GM19395 (cell line): ENCODE measurements around the gene LYZL4.

Source experiments
- ATAC-seq: cut with Tn5 transposase; IDR thresholded peaks from one replicate; pipeline ENCODE4 v1.9.1; 2021; ENCODE audit warnings: mild to moderate bottlenecking, moderate library complexity; ENCODE audit not compliant: unreplicated experiment

The LYZL4 gene, protein sequence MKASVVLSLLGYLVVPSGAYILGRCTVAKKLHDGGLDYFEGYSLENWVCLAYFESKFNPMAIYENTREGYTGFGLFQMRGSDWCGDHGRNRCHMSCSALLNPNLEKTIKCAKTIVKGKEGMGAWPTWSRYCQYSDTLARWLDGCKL

DNA sequence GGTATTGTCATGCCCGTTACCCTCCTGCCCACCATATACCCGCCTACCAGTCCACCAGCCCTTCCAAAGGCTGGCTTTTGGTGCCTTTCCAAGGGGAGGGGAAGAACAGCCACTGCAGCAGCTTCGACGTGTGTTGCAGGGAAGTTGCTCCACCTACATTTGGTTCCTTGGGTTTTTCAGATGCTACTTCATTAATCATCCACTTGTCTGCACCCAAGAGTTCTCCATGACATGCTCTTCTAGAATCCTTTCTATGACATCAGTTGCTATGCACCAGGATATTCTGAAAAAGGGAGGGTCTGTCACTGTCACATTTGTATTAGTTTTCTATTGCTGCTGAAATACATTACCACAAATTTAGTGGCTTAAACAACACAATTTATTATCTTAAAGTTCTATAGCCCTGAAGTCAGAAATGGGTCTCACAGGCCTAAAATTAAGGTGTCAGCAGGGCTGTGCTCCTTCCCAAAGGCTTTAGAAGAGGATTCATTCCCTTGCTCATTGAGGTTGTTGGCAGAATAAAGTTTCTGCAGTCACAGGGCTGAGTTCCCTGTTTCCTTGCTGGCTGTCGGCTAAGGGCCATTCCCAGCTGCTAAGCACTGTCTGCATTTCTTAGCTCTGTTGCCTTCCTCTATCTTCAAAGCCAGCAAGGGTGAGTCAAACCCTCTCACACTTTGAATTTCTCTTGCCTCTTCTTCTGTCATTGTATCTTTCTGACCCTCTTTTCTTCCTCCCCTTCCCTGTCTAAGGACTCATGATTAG lies at the start of gene LYZL4:
Gene LYZL4, minus strand, starts transcription at position 241 of the 762 bp plus-strand sequence. CDS start 3,359 bp downstream, outside the sequence.
- ATAC-seq: no peak

DNA sequence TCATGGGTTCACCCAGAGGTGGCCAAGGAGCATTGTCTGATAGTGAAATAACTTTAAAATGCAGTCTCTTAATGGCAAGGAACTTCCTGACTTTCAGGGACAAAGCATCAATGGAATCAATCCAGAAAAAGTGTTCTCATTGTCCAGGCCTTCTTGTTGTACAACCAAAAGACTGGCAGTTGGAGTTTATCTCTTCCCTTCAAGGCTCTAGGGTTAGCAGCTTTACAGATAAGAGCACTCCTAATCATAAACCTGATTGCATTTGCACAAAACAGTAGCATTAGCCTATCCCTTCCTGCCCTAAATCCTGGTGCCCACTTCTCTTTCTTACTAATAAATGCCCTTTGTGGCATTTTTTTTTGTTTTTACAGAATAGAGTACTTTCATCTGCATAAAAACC lies 48.7 kb upstream of the LYZL4 start:
- ATAC-seq: no peak

DNA sequence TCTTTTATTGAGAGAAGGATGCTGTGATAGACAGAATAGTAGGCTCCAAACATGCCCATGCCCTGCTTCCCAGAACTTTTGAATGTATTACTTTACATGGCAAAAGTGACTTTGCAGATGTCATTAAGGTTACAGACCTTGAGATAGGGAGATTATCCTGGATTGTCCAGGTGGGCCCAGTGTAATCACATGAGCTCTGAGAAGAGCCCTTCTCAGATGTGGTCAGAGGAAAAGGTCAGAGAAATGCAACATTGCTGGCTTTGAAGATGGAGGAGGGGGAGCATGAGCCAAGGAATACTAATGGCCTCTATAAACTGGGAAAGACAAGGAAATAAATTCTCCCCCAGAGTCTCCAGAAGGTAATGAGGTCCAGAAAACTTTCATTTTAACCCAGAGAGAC lies 45.8 kb upstream of the LYZL4 start:
- ATAC-seq: no peak

DNA sequence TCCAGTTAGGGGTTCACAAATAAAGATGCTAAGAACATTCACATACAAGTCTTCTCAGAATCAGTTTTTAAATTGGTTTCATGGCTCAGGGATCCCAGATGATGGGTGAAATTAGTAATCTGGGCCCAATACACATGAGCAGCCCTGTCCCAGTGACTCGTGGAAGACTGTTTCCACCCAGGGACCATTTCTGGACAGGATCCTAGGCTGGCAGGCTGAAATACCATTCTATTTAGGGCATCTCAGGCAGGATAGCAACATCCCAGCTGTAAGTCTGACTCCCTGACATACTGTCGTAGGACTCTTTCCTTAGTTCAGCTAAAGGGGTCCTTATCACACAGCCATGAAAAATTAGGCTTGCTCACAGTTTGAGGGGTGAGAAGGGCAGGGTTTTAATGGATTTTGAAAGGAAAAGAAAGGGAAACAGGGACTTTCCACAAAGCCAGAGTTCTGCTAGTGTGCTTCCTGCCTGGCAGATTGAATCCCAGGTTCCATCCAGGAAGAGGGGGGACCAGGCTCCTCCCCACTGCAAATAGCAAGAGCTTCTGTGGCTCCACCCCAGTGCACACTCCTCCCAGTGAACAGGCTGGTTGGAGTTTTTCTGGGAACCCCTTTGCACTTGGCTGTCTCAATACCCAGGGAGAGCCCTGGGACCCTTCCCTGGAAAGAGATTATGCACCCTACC lies 41.3 kb upstream of the LYZL4 start:
- no peak for ATAC-seq

DNA sequence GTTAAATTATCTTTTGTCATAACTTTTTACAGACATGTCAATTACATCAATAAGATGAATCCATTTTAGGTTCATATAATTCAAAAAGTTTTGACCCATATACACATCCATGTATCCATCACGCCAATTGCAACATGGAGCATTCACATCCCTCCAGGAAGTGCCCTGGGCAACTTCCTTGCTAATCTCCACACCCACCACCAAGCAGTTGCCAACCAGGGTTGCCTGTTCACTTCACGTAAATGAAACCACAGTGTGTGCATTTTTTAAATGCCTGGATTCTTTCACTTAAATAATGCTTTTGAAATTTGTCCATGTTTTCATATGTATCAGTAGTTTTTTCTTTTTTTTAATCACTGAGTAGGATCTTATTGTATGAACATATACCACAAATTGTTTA lies 40.7 kb upstream of the LYZL4 start:
- no peak for ATAC-seq

DNA sequence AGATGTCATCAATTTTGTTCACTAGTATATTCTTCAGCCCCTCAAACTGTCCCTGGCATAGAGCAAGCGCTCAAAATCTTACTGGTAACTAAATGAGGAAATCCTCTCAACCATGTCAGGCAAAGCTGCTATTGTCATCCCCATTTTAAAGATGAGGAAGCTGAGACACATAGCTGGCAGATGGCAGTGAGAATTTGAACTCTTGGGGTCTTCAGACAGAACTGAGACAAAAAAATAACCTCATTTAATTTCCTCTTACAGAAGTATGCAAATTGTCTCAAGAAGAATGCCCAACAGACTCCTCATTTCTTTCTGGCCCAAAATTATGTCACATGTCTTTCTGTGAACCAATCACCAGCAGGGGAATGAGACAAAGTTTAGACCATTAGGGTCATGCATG lies 40.2 kb upstream of the LYZL4 start:
- no peak for ATAC-seq

DNA sequence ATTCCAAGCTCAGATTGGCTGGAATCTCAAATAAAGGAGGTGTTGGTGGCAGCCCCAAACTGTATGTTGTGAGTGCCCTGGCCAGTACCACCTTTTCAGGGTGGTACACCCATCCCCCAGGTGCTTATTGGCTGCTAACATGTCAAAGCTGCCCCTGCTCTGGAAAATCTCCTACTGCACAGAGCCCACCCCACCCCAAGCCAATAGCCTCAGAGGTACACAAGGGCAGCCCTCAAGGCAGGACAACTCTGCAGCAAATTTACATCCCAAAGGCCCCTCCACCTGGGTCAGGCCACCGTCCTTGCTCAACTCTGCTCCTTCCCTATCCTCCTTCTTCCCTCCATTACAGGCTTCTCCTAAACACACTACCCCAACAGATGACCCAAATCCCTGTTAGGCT lies 37.1 kb upstream of the LYZL4 start:
- no peak for ATAC-seq

DNA sequence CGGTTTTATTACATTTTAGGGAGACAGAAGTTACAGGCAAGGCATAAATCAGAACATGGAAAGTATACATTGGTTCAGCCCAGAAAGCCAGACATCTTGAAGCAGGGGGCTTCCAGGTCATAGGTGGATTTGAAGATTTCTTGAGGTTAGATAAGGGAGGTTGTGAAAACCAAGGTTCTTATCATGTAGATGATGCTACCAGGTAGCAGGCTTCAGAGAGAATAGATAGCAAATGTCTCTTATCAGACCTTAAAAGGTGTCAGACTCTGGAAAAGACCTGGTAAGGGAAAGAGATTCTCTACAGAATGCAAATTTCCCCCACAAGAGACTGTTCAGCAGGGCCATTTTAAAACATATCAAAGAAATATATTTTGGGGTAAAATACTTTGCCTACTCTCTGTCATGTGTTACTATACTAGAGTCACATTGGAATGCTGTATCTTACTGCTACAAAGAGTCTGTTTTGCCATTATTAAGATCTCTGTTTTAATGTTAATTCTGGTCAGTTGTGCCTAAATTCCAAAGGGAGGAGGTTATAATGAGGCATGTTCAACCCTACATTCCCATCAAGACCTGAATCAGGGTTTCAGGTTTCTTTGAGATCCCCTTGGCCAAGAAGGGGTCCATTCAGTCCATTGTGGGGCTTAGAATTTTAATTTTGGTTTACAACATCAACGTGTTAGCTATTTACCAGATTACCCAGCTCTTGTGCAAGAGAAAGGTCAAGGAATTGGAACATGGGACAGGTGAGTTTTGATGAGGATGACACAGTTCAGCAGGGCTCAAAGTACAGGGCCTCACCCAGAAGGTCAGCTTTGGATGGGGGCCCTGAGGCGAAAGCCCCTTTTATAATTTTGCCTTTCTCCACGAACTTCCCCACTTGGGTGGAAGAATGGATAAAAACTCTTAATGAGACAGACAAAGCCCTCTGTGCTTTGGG lies 36.0 kb upstream of the LYZL4 start:
- ATAC-seq: no peak

DNA sequence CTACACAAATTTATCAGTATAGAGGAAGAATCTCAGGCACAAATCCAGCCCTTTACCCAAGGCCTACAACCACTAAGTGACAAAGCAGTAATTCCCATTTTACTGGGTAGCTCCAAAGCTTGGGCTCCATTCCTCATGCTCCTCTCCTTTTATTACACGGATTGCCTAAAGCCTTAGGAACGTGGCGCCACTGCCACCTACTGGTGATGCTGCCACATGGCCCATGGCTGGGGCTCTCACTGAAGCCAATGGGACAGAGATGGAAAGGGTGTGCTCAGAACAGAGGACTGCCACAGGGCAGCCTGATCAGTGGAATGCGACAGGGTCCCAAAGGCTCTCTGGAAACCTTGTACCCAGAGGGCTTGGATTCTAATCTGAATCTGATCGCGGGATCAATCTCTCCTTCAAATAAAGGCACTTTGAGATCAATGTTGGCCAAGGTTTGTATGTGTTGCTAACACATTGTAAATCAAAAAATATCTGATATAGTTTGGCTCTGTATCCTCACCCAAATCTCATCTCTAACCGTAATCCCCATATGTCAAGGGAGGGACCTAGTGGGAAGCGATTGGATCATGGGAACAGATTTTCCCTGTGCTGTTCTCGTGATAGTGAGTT lies 33.5 kb upstream of the LYZL4 start:
- ATAC-seq: peak; percentile 80

DNA sequence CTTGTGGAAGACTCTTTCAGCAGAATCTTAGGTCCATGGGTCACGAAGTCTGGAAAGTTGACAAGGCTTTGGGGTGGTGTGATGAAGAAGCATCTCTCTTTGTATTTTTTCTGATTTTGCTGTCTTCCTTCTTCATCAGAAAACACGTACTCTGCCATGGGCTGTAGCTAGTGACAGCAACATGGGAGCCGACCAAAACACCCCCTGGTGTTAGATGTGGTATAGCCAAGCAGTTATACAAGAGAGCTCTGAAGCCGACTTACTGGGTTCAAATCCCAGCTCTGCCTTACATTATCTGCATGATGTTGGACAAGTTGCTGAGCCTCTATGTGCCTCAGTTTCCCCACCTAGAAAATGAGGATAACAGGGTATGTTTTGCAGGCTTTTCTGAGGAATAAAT lies 32.9 kb upstream of the LYZL4 start:
- no peak for ATAC-seq

DNA sequence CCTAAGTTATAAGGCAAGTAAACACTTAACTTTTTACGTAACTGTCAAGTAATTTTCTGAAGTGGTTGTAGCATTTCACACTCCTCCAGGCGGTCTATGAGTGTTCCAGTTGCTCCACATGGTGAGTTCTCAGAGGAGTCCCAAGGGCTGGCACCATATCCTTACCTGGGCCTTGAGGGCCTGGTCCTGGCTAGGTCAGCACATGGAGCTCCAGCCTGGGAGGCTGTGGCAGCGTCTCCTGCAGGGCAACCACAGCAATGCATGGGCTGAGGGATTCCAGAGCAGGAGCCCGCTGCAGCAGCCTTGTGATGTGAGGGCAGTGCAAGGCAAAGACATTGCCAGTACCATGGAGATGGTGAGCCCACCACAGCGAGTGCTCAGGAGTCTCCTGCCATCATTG lies 32.2 kb upstream of the LYZL4 start:
- no peak for ATAC-seq

DNA sequence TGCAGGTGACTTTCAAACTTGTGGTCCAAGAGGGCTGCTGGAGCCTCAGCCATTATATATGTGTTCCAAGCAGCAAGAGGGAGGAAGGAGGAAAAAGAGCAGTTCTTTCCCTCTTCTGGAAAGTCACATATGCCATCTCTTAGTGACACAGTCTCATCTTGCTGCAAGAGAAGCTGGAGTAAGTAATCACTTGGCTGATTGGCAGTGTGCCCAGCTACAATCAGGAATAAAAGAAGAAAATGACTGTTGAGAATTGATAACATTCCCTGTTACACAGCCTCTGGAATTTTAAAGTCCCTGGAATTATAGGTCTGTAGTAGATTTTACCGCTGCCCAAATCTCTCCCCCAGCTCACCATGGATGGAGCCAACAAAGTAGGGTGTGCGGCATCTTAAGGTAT lies 31.4 kb upstream of the LYZL4 start:
- ATAC-seq: no peak

DNA sequence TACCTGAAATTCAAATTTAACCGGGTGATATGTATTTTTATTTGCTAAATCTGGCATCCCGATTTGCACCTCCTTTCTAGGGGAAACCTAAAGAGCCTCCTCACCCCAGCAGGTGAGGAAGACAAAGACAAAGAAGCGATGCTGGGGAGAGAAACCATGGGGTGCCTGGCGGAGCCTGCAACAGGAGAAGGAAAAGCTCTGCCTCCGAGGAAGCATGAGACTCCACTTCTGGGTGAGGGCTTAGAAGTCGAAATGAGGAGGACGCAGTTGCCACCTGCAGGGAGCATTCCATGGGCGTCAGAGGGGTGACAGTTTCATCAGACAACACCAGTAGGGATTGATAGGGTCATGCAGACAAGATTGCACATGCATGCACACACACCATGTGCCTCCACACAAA lies 30.5 kb upstream of the LYZL4 start:
- no peak for ATAC-seq

DNA sequence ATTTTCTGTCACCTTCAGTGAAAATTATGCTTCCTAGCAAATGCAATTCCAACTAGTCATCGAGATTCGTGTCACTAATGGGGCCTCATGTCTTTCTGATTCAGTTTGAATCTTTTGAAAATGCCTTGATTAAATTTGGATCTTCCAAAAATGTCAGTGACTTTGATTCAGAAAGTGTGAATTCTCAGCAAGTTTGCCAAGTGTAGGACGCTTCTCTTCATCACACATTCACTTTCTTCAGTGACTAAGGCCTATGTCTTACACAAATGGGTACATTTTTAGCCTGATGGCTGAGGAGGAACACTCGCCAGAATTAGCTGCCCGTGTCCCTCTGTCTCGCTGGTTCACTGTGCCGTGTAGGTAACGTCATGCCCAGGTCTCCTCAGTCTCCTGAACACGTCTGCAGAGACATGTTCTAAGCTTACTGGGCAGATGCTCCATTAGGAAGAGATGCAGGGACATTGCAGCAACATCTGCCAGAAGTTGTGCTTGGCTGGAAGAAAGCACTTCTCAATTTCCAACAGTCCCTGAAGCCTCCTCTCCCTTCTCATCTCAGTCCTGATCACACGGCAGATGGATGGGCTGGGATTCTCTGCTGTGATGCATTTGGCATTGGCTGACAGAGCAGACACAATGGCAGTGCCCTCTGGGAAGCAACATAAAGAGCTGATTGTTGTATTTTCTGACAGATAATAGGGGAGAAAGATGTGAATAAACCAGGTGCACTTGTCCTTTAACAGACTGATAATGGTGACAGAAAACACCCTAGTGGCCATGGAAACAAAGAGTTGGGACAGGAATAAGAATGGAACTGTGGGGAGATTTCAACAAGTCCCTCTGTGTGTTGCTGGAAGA lies 29.1 kb upstream of the LYZL4 start:
- ATAC-seq: no peak

DNA sequence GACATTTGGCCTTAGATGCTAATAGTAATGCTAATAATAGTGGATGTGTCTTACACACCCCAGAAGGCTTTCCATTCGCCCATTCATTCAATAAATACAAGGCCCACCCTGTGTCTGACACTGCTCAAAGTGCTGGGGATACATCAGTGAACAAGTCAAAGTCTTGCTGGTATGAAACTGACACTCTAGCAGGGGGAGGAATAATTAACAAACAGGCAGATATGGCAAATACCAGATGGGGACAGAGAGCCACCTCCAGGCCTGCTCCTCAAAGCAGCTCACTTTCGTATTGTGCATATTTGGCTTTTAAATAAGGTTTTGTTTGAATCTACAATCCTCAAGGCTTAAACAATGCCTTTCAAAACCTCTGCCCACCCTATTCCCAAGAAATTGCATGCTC lies 28.3 kb upstream of the LYZL4 start:
- no peak for ATAC-seq

DNA sequence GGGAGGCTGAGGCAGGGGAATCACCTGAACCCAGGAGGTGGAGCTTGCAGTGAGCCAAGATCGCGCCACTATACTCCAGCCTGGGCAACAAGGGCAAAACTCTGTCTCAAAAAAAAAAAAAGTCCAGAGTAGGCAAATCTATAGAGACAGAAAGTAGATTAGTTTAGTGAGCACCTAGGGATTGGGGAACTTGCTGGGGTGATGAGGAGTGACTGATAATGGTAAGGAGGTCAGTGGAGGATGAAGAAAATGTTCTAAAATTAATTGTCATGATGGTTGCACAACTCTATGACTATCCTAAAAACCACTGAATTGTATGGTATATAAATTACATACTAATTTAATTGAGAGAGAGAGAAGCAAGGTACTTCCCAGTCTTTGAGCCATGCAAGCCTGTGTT lies 27.8 kb upstream of the LYZL4 start:
- ATAC-seq: no peak

DNA sequence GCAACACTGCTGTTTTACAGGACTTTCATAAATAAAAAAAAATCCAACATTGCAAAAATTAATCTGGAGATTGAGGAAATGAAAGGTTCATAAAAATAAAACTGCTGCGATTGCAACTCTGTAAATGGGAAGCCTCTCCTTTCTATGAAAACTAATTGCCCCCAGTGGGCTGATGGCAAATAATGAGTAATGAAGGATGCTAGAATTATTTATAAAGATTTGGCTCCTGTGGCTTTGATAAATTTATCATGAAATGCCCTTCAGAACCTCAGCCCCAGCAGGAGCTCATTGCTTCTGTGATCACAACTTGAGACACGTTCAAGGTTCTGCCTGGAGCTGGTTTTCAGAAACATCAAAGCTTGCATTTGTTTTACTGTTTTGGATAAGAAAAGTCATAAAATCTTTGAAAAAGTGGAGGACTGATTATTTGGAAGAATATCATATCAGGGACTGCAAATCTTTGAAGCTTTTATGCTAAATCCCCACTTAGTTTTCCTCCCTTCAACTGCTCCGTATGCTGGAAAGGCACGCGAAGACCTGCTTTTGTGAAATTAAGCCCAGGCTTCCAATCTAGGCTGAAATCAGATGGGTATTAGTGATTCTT lies 24.5 kb upstream of the LYZL4 start:
- ATAC-seq: no peak

DNA sequence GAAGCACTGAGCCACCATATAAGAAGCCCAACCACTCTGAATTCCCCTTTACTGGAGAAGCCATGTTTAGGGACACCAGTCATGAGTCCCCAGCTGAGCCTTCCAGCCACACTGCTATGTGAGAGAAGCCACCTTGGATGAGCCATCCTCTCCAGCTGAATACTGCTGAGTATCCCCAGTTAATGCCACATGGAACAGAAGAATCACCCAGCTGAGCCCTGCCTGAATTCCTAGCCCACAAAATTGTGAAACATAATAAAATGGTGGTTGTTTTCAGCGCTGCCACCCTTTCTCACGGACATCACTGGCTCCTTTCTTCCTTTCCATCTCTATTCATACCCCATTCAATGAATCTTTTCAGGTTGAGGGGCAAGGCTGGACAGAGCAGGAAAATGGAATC lies 22.1 kb upstream of the LYZL4 start:
- no peak for ATAC-seq

DNA sequence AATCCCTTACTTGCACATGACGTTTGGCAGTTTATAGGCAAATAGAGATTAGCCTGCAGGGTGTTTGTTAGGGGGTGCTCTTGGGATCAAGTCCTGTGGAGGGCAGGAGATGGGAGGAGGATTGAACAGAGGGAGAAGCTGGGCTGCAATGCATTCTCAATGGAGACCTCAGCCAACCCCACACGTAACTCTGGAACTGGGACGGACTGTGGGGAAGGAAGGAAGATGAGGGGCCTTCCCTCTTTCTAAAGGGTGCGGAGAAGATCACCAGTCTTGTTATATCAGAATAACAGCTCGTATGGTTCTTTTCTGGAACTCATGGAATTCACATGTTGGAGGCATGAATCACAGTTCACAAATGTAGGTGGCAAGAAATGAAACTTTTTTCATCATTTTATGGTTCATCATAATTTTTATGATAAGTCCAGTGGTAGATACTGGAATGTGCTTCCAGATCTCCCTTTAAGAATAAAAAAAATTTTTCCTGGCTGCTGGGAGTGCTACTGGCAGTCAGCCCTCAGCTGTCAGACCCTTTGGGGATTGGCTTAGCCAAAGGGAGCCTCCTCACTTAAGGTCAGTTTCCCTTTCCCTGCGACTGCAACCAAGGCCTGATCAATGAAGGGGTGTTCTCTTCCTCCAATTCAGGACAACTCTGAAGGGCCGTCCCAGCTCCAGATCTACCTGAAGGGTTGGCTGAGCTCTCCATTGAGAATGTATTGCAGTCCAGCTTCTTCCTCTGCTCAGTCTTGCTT lies 20.5 kb upstream of the LYZL4 start:
- no peak for ATAC-seq
